Ishikawa (cell line): ENCODE data around the gene MAD1L1.

ENCODE experiments used
- CREB1 ChIP-seq: IDR thresholded peaks from 2 replicates; pipeline ENCODE4 v1.6.1; 2012; ENCODE audit warnings: low read depth
- EGR1 ChIP-seq: IDR thresholded peaks from 2 replicates; pipeline ENCODE4 v1.6.1; 2012
- EP300 ChIP-seq: IDR thresholded peaks from 2 replicates; pipeline ENCODE4 v1.6.1; 2012; ENCODE audit warnings: borderline replicate concordance
- FOXM1 ChIP-seq: IDR thresholded peaks from 2 replicates; pipeline ENCODE4 v1.6.1; 2012; ENCODE audit warnings: low read depth, borderline replicate concordance
- MAX ChIP-seq: IDR thresholded peaks from 2 replicates; pipeline ENCODE4 v1.6.1; 2012
- RAD21 ChIP-seq: IDR thresholded peaks from 2 replicates; pipeline ENCODE4 v1.6.1; 2012; ENCODE audit warnings: low read depth
- REST ChIP-seq: IDR thresholded peaks from 2 replicates; pipeline ENCODE4 v1.6.1; 2012; ENCODE audit warnings: low read depth, mild to moderate bottlenecking
- TAF1 ChIP-seq: IDR thresholded peaks from 2 replicates; pipeline ENCODE4 v1.6.1; 2012; ENCODE audit warnings: low read depth, mild to moderate bottlenecking
- TEAD4 ChIP-seq: IDR thresholded peaks from 2 replicates; pipeline ENCODE4 v1.6.1; 2012
- YY1 ChIP-seq: IDR thresholded peaks from 2 replicates; pipeline ENCODE4 v1.6.1; 2012; ENCODE audit warnings: low read depth

GRCh38 chr7:2010551-2011265 lies 222.0 kb downstream of the MAD1L1 start:
- TF ChIP-seq REST, result no peak
- no peak for TF ChIP-seq YY1
- no peak for TF ChIP-seq FOXM1
- no peak for TF ChIP-seq RAD21
- no peak for TF ChIP-seq TAF1
- TF ChIP-seq TEAD4, result no peak
- no peak for TF ChIP-seq MAX
- no peak for TF ChIP-seq EGR1
- no peak for TF ChIP-seq EP300
- no peak for TF ChIP-seq CREB1
